GM18502 (cell line): Measurements from ENCODE around the gene KRT7.
"Not testable (repeated sequence)": the region's sequence is repeated elsewhere in the genome, so short reads cannot be mapped to it uniquely, and the experiment has no call there.

Experiments
- ATAC-seq: cut with Tn5 transposase; IDR thresholded peaks from one replicate; pipeline ENCODE4 v1.9.1; 2021; ENCODE audit warnings: mild to moderate bottlenecking; ENCODE audit not compliant: unreplicated experiment, poor library complexity

KRT7 gene

DNA sequence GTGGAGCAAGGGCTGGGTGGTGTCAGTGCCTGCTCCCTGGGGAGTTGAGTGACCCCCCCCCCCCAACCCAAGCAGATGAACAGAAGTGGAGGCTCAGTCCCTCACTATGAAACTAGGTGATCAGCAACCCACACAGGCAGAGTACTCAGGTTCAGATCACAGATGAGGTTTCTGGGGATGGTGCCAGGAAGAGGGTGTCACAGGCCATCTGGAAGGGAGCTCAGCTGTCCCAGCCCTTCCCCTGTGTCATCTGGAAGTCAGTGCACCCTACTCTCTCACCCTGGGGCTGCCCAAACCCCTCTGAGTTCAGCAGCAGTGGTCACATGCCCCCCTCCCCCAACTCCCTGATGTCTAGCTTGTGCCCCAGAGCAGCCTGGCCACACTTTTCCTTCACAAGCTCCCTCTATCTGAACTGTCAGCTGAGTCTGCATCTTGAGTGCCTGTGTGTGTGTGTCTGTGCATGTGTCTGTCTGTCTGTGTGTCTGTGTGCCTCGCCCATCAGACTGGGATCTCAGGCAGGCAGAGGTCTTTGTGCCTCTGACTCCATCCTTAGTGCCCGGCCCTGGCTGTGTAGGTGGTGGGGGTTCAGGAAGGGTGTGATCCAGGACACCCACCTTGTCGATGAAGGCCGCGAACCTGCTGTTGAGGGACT is 57.6 kb downstream of the KRT7 start:
- not testable (repeated sequence) for ATAC-seq

DNA sequence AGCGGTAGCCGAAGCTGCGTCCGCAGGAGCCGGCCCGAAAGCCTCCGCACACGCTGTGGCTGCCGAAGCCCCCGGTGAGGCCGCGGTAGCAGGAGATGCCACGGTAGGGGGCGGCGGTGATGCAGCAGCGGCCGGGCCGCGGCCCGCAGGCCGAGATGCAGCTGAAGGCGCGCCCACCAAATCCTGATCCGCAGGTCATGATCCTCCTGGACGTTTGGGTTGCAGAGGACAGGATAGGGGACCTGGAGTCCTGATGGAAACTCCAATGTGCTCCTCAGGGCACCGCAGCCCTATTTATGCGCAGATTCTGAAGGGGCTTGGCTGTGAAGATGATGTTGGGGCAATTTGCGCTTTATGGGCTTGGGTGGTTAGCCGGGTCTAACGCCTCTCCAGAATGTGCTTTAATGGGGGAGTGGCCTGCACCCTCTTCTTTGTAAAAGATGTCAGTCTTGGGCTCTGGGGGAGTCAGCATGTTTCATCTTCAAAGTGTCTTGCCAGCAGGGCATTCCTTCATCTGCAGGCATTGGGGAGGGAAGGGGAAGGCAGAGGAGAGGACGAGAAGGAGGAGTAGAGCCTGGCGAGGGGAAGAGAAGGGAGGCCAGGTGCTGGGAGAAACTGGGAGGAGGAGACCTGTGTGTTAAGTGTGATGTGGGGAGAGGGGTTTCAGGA is 58.4 kb downstream of the KRT7 start, which contains the start of gene KRT81:
TSS of gene KRT81 (minus strand) at position 268 of the 669 bp plus-strand sequence. CDS start at position 199, 69 bp downstream.
- no peak for ATAC-seq

DNA sequence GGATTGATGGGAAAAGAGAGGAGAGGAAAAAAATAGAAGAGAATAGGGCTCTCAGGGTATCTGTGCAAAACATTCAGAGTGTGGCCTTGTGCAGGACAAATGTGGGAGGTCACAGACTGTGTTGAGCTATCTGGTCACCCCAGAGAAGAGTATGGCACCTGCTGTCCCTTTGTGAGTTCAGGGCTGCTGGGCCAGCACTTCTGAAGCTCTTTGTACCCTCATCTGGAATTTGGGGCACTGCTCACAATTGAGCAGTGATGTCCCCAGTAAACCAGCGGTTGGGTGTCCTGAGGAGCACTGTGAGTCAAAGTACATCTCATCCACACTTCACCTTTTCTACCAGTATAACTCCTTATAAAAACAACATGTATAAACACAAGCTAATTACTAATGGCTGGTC is 60.9 kb downstream of the KRT7 start:
- ATAC-seq: no peak

DNA sequence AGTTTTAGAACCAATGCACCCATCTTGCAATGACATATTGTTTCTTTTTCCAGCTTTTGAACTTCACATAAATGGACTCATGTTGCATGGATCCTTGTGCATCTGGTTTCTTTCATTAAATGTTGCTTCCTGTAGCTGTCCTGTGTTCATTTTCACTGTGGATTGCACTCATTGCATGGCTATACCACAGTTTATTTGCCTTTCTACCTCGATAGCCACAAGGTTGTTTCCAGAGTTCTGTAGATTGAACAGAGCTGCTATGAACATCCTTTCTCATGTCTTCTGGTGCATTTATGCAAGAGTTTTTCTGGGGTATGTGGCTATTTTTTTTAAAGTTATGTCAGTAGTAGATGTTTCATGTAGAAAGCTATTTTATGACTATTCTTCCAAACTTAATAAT is 61.8 kb downstream of the KRT7 start:
- no peak for ATAC-seq

DNA sequence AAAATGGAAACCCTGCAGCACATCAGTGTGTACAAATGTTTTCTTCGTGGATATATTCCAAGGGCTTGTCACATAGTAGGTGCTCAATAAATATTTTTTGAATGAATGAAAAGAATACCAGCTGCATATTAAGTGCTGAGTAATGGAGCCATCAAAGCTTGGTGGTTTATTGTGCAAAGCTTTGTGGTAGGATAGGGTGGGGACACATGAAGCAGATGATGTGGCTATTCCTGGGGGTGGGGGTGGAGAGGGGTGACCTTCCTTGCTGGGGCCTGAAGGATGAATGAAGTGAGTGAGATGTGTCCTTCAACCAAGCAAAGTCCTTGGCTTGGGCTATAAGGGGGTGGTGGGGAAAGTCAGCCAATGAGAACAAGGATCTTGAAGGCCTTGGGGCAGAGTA is 62.6 kb downstream of the KRT7 start:
- ATAC-seq: no peak

DNA sequence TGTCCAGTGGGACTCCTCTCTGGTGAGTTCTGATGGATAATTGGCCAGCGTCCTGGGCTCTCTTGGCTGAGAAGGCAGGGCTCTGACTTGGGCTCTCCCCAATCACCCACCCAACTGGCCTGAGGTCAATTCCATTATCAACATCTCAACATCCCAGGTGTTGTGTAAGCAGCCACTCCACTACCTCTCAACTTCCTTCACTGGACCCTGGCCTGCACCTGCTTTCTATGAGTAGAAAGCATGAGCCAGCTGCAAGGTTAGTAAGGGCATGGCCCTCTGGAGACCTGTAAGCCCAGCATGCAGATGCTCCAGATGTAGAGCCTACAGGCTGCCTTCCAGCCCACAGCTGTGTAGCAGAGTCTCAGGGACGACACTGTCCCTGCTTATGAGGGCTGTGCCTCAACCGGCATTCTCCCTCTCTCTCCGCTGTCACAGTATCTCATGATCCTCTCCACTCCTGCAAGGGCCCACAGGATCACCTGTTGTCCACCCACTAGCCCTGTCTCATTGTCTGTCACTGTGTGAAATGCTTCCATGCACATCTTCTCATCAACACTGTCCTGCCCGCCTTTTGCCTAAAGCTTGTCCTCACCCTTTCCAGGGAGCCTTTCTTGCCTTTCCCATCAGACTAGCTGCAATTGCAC is 63.7 kb downstream of the KRT7 start:
- no peak for ATAC-seq
